AG09319 (cell line): ENCODE measurements around the gene GRIN2A.

ENCODE experiments used
- DNase-seq: peaks from one replicate; pipeline ENCODE4 v3.0.0-alpha.2; 2010; ENCODE audit warnings: low read depth; ENCODE audit errors: extremely low read depth
- CTCF ChIP-seq: IDR thresholded peaks from 2 replicates; pipeline ENCODE4 v1.5.1; 2011; ENCODE audit warnings: low read depth, mild to moderate bottlenecking, inconsistent platforms, low read length, moderate library complexity

GRIN2A gene

GRCh38 chr16:9773289-9773688 is 408.9 kb downstream of the GRIN2A start:
- DNase-seq: no peak
- no peak for TF ChIP-seq CTCF

GRCh38 chr16:9772526-9773225 is 409.6 kb downstream of the GRIN2A start:
- no peak for DNase-seq
- TF ChIP-seq CTCF: no peak

- no peak for TF ChIP-seq CTCF
- no peak for DNase-seq
Observed at GRCh38 chr16:9766891-9767290, 415.3 kb downstream of the GRIN2A start.

- DNase-seq: no peak
- no peak for TF ChIP-seq CTCF
Observed at GRCh38 chr16:9763505-9763904, 418.7 kb downstream of the GRIN2A start.

GRCh38 chr16:9761870-9762269 is 420.4 kb downstream of the GRIN2A start:
- DNase-seq: no peak
- TF ChIP-seq CTCF: no peak

GRCh38 chr16:9757687-9758086 is 424.5 kb downstream of the GRIN2A start:
- DNase-seq: no peak
- TF ChIP-seq CTCF: no peak

GRCh38 chr16:9756434-9756833 is 425.8 kb downstream of the GRIN2A start:
- no peak for TF ChIP-seq CTCF
- no peak for DNase-seq
